Measurements from ENCODE around the gene CFAP90. TPM values are rescaled to one million over a fixed set of nuclear protein-coding genes. Genes with fewer than 3 reads are reported as not detected.

CFAP90 gene
- total RNA-seq, 4 donors from 2014 or later = 0.33 to 1.9 (median 0.34) TPM; not detected in 1

DNA sequence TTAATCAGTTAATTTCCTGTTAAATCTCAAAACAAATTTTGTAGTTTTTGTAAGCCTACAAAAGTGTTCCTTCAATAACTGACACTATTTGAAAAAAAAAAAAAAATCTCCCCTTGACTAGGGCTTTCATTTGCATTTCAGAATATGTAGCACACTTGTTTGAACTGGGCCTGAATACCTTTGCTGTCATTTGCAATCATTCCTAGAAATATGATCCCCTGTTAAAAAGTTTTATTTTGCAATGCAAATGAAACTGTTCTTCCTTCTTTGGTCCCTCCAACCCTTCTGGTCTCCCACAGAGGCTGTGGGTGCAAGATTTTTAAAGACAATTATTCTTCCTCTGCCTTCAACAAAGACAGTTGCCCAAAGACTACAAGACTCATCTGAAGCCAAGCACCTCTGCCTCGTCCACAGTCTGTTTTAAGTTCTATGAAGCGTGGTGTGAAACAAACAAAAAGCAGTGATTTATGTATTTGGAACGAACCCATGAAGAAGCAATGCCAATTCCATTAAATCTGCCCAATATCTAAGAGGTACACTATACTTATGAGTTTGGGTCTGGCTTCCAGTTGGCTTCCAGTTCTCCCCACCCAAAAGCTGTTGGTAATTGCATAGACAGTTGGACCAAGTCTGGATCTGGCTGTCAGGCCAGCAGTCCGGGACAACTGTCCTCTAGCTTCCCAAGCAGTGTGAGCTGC lies 66.1 kb downstream of the CFAP90 start:
- TF ChIP-seq, protein P1, sequence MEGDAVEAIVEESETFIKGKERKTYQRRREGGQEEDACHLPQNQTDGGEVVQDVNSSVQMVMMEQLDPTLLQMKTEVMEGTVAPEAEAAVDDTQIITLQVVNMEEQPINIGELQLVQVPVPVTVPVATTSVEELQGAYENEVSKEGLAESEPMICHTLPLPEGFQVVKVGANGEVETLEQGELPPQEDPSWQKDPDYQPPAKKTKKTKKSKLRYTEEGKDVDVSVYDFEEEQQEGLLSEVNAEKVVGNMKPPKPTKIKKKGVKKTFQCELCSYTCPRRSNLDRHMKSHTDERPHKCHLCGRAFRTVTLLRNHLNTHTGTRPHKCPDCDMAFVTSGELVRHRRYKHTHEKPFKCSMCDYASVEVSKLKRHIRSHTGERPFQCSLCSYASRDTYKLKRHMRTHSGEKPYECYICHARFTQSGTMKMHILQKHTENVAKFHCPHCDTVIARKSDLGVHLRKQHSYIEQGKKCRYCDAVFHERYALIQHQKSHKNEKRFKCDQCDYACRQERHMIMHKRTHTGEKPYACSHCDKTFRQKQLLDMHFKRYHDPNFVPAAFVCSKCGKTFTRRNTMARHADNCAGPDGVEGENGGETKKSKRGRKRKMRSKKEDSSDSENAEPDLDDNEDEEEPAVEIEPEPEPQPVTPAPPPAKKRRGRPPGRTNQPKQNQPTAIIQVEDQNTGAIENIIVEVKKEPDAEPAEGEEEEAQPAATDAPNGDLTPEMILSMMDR (IDR thresholded peaks at IDR 0.05; ENCODE audit: low read depth) = no peak

DNA sequence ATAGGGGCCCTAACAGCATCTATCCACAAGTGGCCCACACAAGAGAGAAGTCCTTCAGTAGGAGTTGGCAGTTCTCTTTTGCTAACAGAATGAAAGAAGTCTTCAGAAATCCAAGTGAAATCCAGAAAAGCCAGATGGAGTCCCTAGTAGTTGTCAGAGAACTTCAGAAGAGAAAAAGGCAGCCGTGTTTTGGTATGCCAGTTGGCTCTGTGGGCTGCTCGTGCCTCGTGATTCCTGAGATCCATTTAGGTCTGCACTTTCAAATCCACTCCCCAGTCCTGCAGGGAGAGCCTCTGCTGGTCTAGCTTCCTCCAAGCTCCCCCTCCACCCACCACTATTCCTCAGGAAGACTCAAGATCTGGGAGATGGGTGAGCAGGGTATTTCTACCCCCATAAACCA lies 69.0 kb downstream of the CFAP90 start:
- TF ChIP-seq, protein P1 (IDR thresholded peaks at IDR 0.05; ENCODE audit: low read depth) = no peak

Other genes starting within 250 kb of the CFAP90 start
- 10 to 100 TPM in 1 of 4 donors, 1 to 10 TPM in 3; 3.8 to 11.7 (median 8.9) TPM for gene FASTKD3, start 17.9 kb upstream of the CFAP90 start, total RNA-seq
- 10 to 100 TPM; 25.4 to 58.7 (median 31.8) TPM for gene MTRR, start 18.0 kb upstream of the CFAP90 start, total RNA-seq